CD4-positive, alpha-beta T cell treated with Interleukin-15 for 1 hour (primary cell): ENCODE data around the gene RAB9B.
"Not testable (repeated sequence)": the region's sequence is repeated elsewhere in the genome, so short reads cannot be mapped to it uniquely, and the experiment has no call there.

Source experiments
- DNase-seq: peaks from one replicate; pipeline ENCODE4 v3.0.0-alpha.2; 2020

RAB9B gene, protein sequence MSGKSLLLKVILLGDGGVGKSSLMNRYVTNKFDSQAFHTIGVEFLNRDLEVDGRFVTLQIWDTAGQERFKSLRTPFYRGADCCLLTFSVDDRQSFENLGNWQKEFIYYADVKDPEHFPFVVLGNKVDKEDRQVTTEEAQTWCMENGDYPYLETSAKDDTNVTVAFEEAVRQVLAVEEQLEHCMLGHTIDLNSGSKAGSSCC

DNA sequence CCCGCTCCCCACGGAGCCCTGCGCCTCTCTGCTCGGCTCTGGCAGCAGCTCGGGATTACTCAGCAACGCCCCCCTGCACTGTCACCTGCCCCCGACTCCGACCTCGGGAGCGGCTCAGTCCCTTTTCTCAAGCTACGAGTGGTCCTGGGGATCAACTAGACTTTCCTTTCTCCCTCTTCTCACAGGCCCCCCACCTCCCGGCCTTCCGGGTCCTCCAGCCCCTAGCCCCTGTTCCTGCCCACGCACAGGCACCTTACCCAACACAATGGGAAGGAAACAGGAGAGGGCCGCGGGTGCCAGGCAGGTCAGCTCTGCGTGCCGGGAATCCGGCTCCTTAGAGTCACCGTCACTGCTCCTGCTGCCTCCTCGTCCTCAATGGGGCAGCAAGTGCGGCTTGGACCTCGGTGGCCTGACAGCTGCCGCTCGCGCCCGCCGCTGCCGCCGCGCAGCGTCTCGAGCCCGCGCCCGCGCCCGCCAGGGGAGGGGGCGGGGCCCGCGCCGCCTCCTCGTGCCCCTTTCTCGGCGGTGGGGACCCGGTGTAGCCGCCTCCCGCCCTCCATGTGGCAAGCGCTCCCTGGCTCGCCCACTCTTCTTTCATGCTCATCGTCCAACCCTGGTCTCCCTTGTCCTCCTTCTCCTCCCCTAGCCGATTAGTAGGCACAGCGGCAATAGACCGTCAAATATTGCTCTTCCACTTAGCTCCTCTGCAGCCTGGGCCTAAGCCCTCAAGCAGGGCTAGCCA is at the start of gene RAB9B:
Gene RAB9B, minus strand, starts transcription at position 455 of the 742 bp plus-strand sequence. CDS start 6,473 bp downstream, outside the sequence.
- peak; percentile 69 for DNase-seq

DNA sequence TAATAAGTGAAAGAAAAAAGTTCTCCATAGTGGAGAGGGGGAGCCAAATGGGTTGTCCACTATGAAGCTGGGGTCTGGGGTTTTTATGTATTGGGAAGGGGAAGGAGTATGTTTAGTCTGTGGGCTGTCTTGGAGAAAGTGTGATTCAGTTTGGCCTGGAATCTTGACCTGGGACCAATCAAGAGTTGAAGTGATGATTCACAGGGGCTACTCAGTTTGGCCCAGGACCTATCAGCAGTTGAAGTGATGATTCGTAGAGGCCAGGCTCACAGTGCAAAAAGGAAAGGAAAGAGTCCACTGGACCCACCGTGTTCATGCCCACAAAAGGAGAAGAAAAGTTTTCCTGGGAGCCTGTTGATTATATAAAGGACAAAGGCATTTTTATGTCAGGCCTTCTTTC is 47.3 kb upstream of the RAB9B start:
- DNase-seq, result no peak

DNA sequence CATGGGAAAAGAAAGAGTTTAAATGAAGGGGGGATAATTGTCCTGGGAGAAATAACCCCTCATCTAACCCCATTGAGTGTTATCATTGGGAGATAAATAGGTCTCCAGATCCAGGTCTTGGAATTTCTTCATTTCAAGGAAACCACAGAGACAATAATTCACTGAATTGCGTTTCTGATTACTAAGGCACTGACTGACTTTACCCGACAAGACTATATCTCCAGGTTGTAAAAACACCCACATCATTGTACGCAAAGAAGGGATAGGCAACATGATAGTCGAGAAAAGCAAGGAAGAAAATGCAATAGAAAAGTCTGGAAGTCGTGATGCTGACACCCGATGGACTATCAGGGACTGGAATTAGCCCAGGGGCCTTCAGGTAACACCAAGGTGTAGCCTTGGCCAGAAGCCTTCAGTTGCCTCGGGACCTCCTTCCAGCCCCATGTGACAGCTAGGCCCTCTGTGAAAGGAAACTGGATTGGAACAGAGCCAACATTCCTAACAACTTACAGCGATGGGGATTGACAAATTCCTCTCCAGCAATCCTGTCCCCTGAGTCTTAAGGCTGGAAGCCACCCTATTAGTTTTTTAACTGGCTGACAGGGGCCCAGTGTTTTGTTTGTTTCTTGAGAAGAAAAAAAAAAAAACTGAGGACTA is 46.5 kb upstream of the RAB9B start:
- DNase-seq, result no peak

DNA sequence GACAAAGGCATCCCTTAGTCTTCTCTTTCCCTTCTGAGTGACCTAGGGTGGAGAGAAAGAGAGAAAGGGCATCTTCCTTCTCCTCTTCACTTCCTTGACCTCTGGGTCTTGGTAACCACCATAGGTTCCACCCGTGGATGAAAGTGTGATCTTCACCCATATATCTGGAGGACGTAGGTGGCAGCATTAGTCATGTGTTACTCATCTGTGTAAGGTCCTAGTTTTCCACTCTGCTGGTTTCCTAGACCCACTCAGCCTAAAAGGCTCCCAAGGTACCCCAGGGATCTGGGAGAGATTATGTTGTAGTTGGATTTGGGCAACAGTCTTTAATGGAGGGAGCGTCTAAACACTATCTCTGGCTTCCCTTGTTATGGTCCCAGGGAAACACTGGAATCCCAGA is 45.5 kb upstream of the RAB9B start:
- DNase-seq, result no peak

DNA sequence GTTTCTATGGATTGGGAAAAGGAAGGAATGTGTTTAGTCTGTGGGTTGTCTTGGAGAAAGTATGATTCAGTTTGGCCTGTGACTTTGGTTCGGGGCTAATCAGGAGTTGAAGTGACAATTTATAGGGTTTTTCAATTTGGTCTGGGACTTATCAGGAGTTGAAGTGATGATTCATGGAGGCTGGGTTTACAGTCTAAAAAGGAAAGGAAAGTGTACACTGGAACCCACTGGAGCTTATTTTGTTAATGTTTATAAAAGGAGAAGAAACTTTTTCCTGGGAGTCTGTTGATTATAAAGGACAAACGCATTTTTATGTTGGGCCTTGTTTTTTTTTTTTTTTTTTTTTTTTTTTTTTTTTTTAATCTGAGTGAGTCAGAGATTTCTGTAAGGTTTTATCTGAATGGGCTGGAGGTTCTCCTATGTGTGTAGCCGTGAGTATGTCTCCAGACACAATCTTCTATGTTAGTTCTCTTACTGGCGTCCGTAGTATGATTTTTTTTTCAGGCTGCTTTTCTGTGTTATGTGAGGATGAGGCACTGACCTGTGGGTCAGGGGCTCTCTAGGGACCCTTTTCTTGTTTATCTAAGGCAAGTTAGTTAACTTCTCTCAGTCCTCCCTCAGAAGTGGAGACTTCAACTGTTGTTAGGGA is 33.0 kb upstream of the RAB9B start:
- no peak for DNase-seq

DNA sequence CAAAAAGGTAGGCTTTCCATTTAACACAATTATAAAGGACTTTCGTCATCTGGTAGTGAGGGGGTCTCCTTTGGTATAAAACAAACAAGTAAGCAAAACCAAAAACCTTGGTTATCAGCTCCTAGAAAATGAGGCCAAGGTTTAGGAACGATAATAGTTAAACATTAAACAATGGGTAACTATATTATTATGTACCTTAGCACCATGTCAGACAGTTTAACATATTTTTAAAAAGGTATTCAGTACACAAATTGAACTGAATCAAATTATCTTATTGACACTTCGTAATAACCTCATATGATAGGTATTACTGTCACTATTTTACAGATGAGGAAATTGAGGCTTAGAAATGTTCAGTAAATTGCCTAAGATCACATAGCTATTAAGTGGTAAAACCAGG is 32.1 kb upstream of the RAB9B start:
- no peak for DNase-seq

DNA sequence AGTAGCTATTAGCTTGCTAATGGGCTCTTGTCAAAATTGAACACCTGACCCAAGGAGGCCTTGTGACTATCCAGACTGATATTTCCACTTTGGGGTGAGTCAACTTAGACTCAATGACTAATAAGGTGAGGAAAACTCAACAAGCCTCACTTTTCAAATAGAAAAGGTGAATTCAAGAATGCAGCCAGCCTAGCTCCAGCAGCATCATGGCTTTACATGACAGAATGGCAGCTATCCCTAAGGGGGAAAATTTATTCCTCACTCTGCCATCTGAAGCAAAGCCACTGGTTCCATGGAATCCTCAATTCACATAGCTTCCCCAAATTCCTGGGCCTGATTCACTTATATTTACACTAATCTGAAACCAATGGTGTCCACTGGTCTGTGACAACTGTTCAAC is 29.1 kb upstream of the RAB9B start:
- DNase-seq, result no peak

DNA sequence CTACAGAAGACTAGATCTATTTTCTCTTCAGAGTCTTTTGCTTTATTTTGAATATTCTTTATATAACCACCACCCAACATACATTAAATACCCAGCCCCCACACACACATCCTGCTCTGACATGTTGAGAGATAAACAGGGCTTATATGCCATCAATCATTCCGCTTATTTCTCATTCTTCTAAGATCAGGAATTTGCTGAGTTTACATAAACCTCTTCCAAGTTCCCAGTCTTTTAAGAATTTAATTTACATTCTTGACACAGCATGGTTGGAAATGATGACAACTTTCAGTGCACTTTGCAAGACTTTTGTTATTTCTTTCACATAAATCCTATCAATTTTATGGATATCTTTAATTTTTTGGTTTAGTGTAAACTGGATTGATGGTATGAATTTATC is 17.5 kb upstream of the RAB9B start:
- DNase-seq, result no peak

DNA sequence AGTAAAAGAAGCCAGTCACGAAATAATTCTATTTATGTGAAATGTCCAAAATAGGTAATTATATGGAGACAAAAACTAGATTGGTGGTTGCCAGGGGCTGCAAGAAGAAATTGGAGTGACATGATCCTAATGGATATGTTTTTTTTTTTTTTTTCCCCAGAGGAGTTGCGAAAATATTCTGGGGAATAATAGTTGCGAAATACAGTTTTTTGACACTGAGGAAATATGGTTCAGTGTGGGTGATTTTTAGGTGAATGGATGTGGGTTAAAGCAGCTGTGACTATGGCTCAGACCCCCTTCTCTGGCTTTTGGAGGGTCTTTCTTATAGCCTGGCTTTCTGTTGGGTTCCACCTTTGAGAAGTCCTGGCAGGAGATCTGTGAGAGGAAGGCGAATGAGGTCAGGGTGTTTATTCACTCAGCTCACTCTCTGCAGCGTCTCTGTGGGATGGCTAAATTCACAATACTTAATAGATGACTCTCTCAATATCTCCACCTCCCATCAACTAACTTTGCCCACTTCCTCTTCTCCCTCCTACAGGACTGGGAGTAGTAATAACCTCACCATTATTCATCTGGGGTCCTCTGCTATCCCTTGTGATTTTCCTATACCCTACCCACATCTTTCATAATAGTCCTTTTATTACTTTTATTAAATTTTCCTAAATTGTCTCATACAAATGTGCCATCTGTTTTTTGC is 15.3 kb upstream of the RAB9B start:
- DNase-seq, result no peak

DNA sequence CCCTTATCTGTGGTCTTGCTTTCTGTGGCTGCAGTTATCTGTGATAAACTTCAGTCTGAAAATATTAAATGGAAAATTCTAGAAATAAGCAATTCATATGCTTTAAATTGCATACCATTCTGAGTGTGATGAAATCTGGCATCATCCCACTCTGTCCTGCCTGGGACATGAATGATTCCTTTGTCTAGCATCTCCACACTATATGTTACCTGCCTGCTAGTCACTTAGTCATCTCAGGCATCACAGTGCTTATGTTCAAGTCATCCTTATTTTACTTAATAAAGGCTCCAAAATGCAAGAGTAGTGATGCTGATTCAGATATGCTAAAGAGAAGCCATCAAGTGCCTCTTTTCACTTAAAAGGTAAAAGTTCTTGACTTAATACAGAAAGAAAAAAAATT is 14.3 kb upstream of the RAB9B start:
- DNase-seq, result no peak

DNA sequence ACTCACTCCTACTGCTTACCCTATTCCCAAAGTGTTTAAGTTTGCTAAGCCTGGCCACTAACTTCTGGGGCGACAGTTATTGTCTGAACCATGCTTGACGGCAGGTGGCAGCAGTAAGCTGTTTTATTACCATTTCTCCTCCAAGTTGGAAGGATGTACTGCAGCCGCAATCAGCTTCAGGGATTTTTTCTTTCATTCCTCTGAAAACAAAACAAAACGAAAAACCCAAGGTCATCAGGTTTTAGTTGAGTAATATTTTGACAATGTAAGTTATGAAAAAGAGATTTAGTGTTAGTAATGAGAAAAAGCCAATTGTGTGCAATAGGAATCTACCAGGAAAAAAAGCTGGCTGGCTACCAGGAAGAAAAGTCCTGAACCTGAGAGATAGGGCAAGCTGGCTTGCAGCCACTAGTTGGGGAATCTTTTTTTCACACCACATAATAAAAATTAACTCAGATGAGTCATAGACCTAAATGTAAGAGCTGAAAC is 13.2 kb upstream of the RAB9B start:
- DNase-seq, result peak; percentile 24

DNA sequence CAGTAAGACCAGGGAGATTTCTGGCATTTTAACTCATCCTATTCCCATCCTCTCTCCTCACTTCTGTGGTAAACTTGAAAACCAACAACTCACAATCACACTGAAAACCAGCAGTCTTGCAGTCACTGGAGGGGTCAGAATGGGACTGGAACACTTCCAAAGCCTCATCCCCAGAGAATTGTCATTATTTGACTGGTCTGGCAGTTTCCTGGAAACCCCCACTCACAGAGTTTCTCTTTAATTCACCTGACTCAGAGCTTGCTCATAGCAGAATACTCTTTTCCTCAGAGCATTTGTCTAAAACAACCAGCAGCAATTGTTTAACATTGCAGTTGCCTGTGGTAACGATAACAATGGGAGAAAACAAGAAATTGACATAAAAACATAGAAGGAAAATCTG is 7.3 kb upstream of the RAB9B start:
- no peak for DNase-seq

DNA sequence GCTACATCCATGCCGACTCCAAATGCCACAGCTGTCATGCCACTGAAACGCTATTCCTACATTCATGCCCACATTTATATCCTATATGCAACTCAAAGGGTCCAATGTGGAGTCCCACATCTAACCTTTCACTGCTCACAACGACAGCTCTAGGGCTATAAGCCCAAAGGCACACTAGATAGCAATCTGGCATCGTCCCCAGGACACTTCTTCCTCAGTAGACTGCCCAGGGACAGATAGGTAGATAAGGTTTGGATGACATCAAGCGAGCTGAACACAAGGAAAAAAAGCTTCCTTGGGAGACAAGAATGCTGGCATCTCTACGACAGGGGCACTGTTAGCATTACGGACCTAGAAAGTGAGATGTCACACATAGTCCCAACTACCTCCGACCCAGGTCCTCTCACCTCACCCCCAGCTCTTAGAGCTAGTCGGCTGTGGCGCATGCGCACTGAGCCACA is 685 bp downstream of the RAB9B start:
- DNase-seq, result no peak

DNA sequence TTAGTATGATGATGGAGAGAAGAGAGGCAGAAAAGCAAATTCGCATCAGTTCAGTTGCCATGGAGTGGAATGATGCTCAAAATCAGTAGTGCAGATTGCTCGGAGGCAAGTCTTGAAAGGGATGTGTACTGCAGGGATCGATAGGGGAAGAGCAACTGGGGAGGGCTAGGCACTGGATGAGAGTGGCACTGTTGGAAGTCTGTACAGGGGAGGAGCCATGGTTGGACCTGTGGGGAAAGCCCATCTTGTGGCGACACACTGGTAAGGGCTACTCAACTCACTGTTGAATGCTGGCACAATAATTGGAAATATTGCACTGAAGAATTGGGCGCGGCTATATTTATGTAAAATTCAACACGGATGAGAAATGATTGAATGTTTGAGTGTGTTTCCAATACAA is 1.2 kb downstream of the RAB9B start:
- DNase-seq, result no peak

DNA sequence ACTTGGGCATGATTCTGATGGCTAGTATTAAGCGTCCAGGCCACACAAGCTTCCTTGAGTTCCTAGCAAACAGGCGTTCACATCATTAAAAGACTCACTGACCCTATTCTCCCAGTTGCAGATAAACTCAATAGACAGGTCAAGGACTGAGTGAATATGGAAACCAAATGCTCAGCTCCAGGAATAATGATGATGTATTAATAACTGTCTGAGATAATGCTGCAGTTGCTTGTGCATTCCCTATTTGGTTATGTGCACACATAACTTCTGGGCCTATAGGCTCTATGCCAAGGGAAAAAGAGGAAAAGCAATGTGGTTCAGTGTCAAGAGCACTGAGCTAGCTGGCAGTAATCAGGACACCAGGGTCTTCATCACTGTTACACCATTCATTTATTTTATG is 3.5 kb downstream of the RAB9B start:
- DNase-seq, result no peak

DNA sequence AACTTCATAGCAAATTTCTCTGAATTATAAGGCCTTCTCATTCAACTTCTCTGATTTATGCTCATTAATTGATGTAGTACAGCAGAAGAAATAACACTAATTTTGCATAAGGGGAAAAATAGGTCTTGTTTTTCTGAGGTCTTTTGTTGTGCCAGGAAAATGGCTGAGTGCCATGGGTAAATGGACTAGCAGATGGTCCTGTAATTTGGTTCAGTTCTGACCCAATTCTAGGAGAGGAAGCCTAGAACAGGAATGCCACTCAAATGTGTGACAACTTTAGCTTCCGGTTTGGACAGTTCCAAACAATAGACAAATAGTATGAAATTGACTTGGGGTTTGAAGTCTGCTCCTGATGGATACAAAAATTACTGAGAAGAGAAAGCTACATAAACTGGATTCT is 6.2 kb downstream of the RAB9B start:
- no peak for DNase-seq

DNA sequence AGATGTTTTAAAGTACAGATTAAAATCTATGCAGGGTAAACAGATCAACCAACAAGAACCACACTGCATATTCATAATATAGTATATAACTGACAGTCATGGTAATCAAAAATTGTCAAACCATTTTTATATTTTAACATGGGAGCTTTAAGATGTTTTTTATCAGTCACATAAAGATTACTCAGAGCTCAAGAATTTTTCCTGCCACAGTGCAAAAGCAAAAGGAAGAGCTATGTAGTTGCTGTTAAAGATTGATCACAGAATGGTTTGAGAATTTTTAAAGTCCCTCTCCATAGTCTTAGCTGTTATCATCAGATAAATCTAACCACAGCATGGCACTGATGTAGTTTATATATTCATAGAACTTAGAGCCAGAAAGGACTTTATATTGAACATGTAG is 8.5 kb downstream of the RAB9B start:
- DNase-seq, result no peak

DNA sequence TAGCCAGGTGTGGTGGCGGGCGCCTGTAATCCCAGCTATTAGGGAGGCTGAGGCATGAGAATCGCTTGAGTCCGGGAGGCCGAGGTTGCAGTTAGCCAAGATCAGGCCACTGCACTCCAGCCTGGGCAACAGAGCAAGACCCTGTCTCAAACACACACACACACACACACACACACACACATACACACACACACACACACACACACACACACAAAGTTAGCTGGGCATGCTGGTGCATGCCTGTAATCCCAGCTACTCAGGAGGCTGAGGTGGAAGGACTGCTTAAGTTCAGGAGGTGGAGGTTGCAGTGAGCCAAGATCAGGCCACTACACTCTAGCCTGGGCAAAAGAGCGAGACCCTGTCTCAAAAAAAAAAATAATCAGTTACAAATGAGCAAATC is 11.3 kb downstream of the RAB9B start:
- DNase-seq, result not testable (repeated sequence)

DNA sequence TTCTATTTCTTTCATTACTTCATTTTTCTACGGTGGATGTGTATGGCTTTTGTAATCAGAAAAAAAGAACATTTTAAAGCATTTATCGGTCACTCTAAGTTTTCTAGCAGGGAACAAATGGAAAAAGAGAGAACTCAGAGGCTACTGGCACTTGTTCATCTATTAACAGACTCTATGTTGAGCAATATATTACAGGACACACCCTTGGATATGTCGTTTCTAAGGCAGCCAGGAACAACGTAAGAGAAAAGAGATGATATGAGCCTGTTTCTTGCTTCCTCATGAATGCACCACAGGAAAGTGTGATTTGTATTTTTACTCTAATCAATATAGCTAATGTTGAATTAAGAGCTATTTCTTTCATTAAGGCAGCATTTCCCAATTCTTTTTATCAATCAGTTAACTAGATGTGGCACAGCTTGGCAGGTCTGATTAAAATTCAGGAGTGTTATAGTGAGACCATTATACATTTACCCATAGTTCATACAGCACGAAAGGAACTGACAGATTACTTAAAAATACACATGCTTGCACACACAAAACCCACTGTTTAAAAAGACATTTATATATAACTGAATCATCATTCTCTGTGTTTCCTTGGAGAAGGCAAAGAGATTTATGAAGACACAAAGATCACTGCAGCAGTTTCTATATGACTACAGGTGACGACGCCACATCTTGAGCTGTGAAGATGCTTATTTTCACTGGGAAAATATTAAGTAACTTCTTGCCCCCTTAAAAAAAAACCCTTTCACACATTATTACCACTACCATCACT is 13.0 kb downstream of the RAB9B start:
- no peak for DNase-seq

DNA sequence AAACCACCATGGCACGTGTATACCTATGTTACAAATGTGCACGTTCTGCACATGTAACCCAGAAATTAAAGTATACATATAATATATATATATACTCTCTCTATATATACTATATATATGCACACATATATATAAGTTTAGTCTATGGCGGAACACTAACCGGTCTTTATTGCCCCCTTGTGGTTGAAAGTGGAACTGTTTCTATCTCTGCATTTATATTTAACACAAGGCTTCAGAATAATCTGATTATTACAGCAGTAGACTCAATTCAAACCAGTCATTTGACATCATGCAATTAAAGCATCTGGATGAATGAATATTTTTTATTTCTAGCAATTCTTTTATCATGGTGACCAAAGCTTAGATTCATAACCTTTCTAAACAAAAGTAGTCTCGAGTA is 14.6 kb downstream of the RAB9B start:
- no peak for DNase-seq

DNA sequence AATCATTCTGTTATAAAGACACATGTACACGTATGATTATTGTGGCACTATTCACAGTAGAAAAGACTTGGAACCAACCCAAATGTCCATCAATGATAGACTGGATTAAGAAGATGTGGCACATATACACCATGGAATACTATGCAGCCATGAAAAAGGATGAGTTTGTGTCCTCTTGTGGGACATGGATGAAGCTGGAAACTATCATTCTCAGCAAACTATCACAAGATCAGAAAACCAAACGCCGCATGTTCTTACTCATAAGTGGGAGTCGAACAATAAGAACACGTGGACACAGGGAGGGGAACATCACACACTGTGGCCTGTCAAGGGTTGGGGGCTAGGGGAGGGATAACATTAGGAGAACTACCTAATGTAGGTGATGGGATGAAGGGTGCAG is 15.0 kb downstream of the RAB9B start:
- DNase-seq, result not testable (repeated sequence)

DNA sequence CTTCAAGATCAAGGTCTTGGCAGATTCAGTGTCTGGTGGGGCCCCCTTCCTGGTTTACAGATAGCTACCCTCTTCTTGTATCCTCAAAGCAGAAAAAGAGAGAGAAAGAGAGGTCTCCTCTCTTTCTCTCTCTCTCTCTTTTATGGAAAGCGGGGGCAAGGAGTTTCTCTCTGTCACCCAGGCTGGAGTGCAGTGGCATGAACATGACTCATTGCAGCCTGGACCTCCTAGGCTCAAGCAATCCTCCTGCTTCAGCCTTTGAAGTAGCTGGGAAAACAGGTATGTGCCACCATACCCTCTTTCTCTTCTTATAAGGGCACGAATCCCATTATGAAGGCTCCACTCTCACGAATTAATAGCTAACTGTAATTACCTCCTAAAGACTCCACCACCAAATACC is 20.2 kb downstream of the RAB9B start:
- DNase-seq, result no peak
